Measurements from ENCODE around the gene KLHL35.

GRCh38 chr11:75445315-75445953 lies 12.4 kb upstream of the KLHL35 start:
- TF ChIP-seq POLR2AphosphoS5 (IDR thresholded peaks at IDR 0.05), result no peak
- TF ChIP-seq CTCF (IDR thresholded peaks at IDR 0.05), result peak in 6 of 7 experiments; percentile 31 to 98 (median 95)
- no peak for TF ChIP-seq POLR2A (IDR thresholded peaks at IDR 0.05)

Measured in stomach (tissue), 4 donors.